Lung (tissue), 12 donors: ENCODE results near the gene DGCR2. TPM values are rescaled to one million over a fixed set of nuclear protein-coding genes. Genes with fewer than 3 reads are reported as not detected.
"Not testable (repeated sequence)": the region's sequence is repeated elsewhere in the genome, so short reads cannot be mapped to it uniquely, and the experiment has no call there.

Source experiments
- ATAC-seq: fragments of 200-7000 bp; cut with Tn5 transposase; one replicate; pipeline ENCODE4 v1.9.1; 2020; ENCODE audit warnings: moderate number of reproducible peaks; ENCODE audit not compliant: insufficient read depth, low FRiP score
- DNase-seq, 3 donors: peaks; one replicate each; pipeline ENCODE4 v3.0.0-alpha.2; 2013 to 2017
- H3K27ac ChIP-seq, 2 donors: one replicate each; pipeline ENCODE4 v1.5.1; 2013; ENCODE audit warnings: mild to moderate bottlenecking in 2 of 2, moderate library complexity in 2 of 2, control low read depth in 1 of 2, inconsistent platforms in 1 of 2, low read depth in 1 of 2, low read length in 1 of 2
- H3K27me3 ChIP-seq, 3 donors: one replicate each; pipeline ENCODE4 v1.5.1; 2013; ENCODE audit warnings: low read length in 2 of 3; ENCODE audit not compliant: control insufficient read depth in 3 of 3, insufficient read depth in 3 of 3
- H3K36me3 ChIP-seq, 4 donors: one replicate each; pipeline ENCODE4 v1.5.1; 2013; ENCODE audit warnings: low read length in 4 of 4, mild to moderate bottlenecking in 1 of 4, moderate library complexity in 1 of 4; ENCODE audit not compliant: control insufficient read depth in 4 of 4, insufficient read depth in 4 of 4
- H3K4me1 ChIP-seq, 5 donors: one replicate each; pipeline ENCODE4 v1.5.1; 2013; ENCODE audit warnings: low read length in 5 of 5, mild to moderate bottlenecking in 2 of 5, moderate library complexity in 1 of 5; ENCODE audit not compliant: control insufficient read depth in 5 of 5, insufficient read depth in 5 of 5
- H3K4me3 ChIP-seq: one replicate; pipeline ENCODE4 v1.5.1; 2013; ENCODE audit warnings: mild to moderate bottlenecking, control low read depth, moderate library complexity
- H3K9ac ChIP-seq, 2 donors: one replicate each; pipeline ENCODE4 v1.5.1; 2013; ENCODE audit warnings: low read length in 2 of 2, control low read depth in 1 of 2; ENCODE audit not compliant: insufficient read depth in 1 of 2
- H3K9me3 ChIP-seq, 4 donors: one replicate each; pipeline ENCODE4 v1.5.1; 2013; ENCODE audit warnings: low read length in 3 of 4, mild to moderate bottlenecking in 1 of 4, moderate library complexity in 1 of 4; ENCODE audit not compliant: control insufficient read depth in 4 of 4, insufficient read depth in 3 of 4
- WGBS, 2 donors: extraction: QIAGEN DNeasy Blood & Tissue Kit; methylation state at CpG; one replicate each; pipeline ENCODE4 v1.1.7; 2013; 5-methylcytosine and 5-hydroxymethylcytosine counted together
- polyA plus RNA-seq, 2 donors: library from polyadenylated mRNA; stranded (reverse); fragments of 200-250 nt; gene quantifications; one replicate each; pipeline ENCODE4 v1.2.1, GENCODE V29; 2013
- total RNA-seq, 2 donors: library from RNA; depleted of rRNA in 1 of 2; stranded (reverse); fragments of >200 nt in 1 of 2; gene quantifications; one replicate each; pipeline ENCODE4 v1.2.1, GENCODE V29; 2014 to 2021
- TF ChIP-seq, protein P1 (sequence below): IDR thresholded peaks from 2 replicates; pipeline ENCODE4 v1.5.1; 2012; ENCODE audit warnings: mild to moderate bottlenecking; ENCODE audit errors: control extremely low read depth, extremely low read depth
- donor health status: control.
- donor health status: control.
- donor health status: Bipolar disorder and iron deficiency.
- donor health status: healthy.
- donor health status: DM: yes; HTN: yes; CAD: no.

DGCR2 gene
- total and polyA plus RNA-seq, 4 donors: 40.4 to 77.4 (median 50.5) TPM

DNA sequence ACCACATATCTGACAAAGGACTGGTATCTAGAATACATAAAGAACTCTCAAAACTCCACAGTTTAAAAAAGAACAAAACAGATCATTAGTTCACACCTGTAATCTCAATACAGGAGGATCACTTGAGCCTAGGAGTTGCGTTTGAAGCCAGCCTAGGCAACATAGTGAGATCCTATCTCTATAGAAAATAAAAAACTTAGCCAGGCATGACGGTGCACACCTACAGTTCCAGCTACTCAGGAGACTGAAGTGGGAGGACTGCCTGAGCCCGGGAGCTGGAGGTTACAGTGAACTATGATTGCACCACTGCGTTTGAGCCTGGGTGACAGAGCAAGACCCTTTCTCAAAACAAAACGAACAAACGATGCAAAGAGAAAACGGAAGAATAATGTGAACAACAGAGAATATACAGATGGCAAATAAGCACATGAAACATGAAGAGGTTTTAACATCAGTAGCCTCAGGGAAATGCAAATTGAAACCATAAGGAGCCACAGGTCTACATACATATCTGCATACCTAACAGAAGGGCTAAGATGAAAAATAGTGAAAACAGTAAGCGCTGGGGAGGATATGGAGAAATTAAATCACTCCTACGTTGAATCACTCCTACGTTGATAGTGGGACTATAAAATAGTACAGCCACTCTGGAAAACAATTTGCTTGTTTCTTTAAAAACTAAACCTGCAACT, 70.7 kb downstream of the DGCR2 start:
- Histone ChIP-seq H3K4me3 (no peak overlapping the region), H3K9me3 (no peaks in the 10 kb centered on the region), H3K27ac (no peak overlapping the region), H3K27me3 (no peaks in the 10 kb centered on the region), H3K9ac (no peak overlapping the region), H3K4me1 (no peaks in the 10 kb centered on the region), H3K36me3 (peaks cover 18 to 47% (median 34%) of the 10 kb centered on the region in 4 donors)
- 87 to 91% methylated on average over 10 of the region's 10 CpGs for WGBS, 2 donors
- ATAC-seq (no peak), DNase-seq (no peak)
- TF ChIP-seq, protein P1, sequence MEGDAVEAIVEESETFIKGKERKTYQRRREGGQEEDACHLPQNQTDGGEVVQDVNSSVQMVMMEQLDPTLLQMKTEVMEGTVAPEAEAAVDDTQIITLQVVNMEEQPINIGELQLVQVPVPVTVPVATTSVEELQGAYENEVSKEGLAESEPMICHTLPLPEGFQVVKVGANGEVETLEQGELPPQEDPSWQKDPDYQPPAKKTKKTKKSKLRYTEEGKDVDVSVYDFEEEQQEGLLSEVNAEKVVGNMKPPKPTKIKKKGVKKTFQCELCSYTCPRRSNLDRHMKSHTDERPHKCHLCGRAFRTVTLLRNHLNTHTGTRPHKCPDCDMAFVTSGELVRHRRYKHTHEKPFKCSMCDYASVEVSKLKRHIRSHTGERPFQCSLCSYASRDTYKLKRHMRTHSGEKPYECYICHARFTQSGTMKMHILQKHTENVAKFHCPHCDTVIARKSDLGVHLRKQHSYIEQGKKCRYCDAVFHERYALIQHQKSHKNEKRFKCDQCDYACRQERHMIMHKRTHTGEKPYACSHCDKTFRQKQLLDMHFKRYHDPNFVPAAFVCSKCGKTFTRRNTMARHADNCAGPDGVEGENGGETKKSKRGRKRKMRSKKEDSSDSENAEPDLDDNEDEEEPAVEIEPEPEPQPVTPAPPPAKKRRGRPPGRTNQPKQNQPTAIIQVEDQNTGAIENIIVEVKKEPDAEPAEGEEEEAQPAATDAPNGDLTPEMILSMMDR: no peak

DNA sequence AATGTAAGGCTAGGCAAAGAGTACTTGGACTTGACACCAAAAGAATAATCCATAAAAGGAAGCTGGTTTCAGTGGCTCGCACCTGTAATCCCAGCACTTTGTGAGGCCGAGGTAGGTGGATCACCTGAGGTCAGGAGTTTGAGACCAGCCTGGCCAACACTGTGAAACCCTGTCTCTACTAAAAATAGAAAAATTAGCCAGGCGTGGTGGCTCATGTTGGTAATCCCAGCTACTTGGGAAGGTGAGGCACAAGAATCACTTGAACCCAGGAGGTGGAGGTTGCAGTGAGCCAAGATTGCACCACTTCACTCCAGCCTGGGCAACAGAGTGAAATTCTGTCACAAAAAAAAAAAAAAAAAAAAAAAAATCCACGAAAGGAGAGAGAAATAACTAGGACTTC, 71.4 kb downstream of the DGCR2 start:
- not testable (repeated sequence) for H3K9ac ChIP-seq, H3K9me3 ChIP-seq, DNase-seq, H3K4me3 ChIP-seq, H3K27me3 ChIP-seq, ATAC-seq, H3K4me1 ChIP-seq, H3K27ac ChIP-seq
- WGBS, 2 donors: 83 to 98% methylated on average over 4 of the region's 4 CpGs
- peaks cover 18 to 46% (median 36%) of the 10 kb centered on the region in 4 donors for H3K36me3 ChIP-seq

DNA sequence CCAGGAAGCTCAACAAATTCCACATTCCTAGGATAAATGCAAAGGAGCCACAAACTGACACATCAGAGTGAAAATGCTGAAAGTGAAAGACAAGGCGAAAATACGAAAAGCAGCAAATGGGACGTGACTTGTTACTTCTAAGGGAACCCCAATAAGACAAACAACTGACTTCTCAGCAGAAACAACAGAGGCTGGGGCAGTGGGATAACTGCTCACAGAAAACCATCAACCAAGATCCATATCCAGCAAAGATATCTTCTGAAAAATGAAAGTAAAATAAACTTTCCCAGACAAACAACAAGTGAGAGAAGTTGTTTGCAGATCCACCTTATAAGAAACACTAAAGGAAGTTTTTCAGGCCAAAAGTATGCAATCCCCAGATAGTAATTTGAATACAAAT, 72.1 kb downstream of the DGCR2 start:
- H3K36me3 ChIP-seq: peaks cover 18 to 49% (median 37%) of the 10 kb centered on the region in 4 donors
- H3K4me3 ChIP-seq: no peak overlapping the region
- DNase-seq (no peak), ATAC-seq (no peak)
- H3K27me3 ChIP-seq: no peaks in the 10 kb centered on the region
- no peaks in the 10 kb centered on the region for H3K9me3 ChIP-seq
- TF ChIP-seq, protein P1: no peak
- H3K9ac ChIP-seq: no peak overlapping the region
- no peaks in the 10 kb centered on the region for H3K4me1 ChIP-seq
- H3K27ac ChIP-seq: no peak overlapping the region
- 91 to 95% methylated on average over 3 of the region's 3 CpGs for WGBS, 2 donors

DNA sequence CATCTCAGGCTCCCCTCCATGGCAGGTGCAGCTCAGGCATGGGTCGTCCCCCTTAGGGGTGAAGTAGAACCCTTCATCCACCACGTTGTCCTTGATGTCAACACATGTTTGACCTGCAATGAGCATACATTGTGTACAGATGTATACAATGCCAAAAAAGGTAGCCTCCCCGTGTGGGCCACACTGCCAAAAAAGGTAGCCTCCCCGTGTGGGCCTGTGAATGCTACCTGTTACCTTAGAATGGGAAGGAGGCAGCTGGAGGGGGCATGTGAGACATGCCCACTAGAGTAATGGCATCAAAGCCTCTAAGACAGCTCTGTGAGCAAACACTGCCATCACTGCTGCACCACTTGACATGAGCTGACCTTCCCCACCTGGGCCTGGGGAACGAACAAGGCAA, 73.7 kb downstream of the DGCR2 start:
- Histone ChIP-seq H3K4me1 (no peaks in the 10 kb centered on the region), H3K36me3 (peaks cover 18 to 57% (median 45%) of the 10 kb centered on the region in 4 donors), H3K27me3 (no peaks in the 10 kb centered on the region), H3K4me3 (no peak overlapping the region), H3K27ac (no peak overlapping the region), H3K9me3 (no peaks in the 10 kb centered on the region), H3K9ac (no peak overlapping the region)
- DNase-seq: no peak
- TF ChIP-seq, protein P1: no peak
- no peak for ATAC-seq
- 92 to 96% methylated on average over 5 of the region's 5 CpGs for WGBS, 2 donors
